HG03135 (cell line): ENCODE measurements around the gene EFNA3.
"Not testable (repeated sequence)": the region's sequence is repeated elsewhere in the genome, so short reads cannot be mapped to it uniquely, and the experiment has no call there.

Experiments
- ATAC-seq: cut with Tn5 transposase; IDR thresholded peaks from one replicate; pipeline ENCODE4 v1.9.1; 2021; ENCODE audit warnings: mild to moderate bottlenecking, moderate library complexity; ENCODE audit not compliant: unreplicated experiment

EFNA3 gene

DNA sequence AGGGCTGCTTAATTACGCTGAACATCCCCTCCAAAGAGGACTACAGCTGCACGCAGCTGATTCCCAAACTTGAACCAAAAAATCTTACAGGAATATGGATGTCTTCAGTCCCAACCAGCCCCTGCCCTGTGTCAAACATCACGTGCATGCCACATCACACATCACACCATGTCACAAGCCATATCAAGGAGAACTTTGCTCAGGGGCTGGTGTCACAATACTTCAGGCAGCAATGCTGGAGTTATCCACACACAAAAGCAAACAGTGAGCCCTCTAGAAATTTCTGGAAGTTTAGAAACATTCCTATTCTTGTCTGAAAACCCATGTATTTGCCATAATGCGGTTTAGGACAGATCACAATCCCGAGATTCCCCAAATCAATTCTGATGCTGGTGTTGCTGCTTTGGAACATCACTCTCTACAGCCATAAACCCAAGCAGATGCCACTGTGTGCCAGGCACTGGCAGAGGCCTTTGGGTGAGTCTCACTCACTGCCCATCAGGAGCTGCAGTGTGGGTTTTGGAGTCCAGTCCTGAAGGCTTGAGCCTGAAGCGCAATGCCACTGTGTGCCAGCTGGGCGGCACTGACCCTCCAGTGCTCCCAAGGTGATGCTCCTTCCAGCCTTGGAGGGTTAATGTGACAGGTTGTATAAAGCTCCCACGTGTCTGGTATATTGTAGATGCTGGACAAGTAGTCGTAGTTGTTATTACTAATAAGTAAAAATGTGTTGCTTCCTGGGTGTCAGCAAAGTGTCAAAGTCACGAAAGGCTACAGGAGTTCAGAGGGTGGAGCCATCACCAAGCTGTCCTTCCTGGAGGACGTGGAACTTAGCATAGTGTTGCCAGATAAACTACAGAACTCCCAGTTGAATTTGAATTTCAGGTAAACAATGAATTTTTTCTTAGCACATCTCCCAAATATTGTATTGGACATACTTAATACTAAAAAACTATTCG lies 28.9 kb downstream of the EFNA3 start:
- ATAC-seq: no peak

GRCh38 chr1:155108296-155108695 lies 29.7 kb downstream of the EFNA3 start:
- no peak for ATAC-seq

GRCh38 chr1:155110381-155110780 lies 31.7 kb downstream of the EFNA3 start:
- no peak for ATAC-seq

DNA sequence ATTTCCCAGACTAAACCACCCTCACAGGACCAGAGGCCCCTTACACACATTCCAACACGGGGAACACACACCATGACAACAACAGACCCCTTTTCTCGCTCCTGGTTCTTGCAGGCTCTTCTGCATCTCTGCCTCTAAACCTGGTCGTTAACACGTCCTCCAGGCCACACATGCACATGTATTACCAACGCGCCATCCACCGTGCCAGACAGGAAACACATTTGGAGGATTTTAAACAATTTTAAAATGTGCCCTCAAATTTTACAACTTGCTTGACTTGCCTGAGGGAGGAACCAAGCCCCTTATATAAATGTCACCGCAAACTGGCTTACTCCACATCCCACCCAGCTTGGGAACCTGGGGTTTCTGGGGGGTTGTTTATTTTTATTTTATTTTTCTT lies 32.2 kb downstream of the EFNA3 start:
- no peak for ATAC-seq

- ATAC-seq: no peak
Measured at GRCh38 chr1:155113450-155113980, 34.9 kb downstream of the EFNA3 start.

- ATAC-seq: no peak
Measured at GRCh38 chr1:155116113-155116764, 37.6 kb downstream of the EFNA3 start.

GRCh38 chr1:155117610-155118009 lies 39.0 kb downstream of the EFNA3 start:
- ATAC-seq: no peak

DNA sequence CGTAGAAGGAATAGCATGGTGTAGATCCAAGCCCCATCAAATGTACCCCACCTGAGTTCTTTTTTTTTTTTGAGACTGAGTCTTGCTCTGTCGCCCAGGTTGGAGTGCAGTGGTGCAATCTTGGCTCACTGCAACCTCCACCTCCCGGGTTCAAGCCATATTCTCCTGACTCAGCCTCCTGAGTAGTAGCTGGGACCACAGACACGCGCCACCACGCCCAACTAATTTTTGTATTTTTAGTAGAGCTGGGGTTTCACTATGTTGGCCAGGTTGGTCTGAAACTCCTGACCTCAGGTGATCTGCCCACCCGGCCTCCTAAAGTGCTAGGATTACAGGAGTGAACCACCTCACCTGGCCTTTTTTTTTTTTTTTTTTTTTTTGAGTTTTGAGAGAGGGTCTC lies 39.5 kb downstream of the EFNA3 start:
- ATAC-seq: not testable (repeated sequence)

GRCh38 chr1:155120253-155120652 lies 41.6 kb downstream of the EFNA3 start:
- no peak for ATAC-seq

GRCh38 chr1:155121249-155121648 lies 42.6 kb downstream of the EFNA3 start:
- no peak for ATAC-seq

GRCh38 chr1:155122308-155122707 lies 43.7 kb downstream of the EFNA3 start:
- ATAC-seq: no peak

DNA sequence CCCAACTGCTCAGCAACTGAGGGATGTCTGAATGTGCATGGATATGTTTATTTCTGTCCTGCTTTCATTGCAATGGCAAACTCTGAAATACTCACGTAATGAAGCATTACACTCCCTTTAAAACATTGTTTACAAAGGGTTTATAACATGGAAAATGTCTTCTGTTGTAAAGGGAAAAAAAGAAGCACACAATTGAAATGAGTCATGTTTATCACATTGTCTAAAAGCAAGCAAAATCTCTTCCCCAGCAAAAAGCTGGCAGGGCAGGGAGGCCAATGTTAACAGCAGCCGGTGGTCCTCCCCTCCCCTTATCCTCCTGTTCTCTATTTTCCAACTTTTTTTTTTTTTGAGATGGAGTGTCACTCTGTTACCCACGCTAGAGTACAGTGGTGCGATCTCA lies 45.2 kb downstream of the EFNA3 start:
- no peak for ATAC-seq

DNA sequence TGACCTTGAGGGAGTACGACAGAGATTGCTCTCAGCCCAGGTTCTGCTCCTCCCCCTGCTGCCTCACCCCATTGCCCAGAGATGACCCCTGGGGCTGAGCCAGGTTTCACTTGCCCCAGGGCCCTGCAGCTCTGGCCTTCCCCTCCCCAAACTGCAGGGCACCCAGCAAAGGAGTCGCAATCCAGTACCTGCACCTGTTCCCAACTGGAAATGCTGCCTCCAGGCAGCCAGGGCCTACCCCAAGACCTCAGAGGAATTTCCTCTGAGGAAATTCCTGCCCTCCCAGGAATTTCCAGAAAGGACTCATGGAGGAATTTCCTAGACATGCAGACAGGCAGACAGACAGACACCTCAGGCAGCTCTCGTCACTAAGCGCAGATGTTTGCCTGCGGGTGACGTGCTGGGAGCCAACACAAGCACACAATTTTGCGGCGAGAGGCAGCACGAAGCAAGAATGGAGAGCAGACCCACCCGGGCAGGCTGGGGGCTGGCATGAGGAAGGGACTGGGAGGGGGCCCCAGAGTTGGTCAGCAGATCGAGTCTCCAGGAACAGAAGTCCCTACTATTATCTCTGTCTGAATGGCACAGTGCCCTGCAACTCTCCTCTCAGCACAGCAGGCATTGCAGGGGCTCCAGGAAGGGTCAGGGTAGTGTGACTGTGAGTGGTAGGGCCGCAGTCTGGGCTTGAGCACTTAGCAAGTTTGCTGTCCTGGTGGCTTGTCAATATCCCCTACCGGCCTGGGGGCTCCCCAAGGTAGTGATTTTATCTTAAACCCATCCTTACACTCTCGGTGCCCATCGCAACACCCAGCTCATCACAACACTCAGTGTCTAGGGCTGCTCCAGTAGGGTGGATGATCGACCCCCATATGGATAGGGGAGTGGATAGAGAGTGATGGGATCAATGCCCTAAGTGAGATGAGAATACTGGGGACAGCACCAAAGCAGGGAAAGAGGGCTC lies 46.1 kb downstream of the EFNA3 start:
- ATAC-seq: no peak

DNA sequence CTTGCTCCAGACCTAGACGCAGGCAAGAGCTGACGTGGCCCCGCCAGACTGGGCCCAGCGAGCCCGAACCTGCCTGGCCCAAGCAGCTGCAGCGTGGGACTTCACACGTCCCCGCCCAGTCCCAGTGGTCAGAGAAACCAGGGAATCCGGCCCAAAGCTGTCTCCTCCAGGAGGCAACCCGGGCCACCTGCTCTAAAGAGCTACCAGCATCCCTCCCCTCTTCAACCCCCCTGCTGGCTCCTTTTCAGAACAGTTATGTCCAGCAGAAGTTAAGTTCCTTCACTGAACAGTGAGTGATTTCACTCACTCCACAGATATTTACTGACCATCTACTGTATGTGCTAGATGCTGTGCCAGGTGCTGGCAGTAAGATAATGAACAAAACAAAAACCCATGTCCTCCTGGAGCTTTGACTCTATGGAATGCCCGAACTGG lies 46.9 kb downstream of the EFNA3 start:
- no peak for ATAC-seq

- no peak for ATAC-seq
Measured at GRCh38 chr1:155125946-155126555, 47.4 kb downstream of the EFNA3 start.

DNA sequence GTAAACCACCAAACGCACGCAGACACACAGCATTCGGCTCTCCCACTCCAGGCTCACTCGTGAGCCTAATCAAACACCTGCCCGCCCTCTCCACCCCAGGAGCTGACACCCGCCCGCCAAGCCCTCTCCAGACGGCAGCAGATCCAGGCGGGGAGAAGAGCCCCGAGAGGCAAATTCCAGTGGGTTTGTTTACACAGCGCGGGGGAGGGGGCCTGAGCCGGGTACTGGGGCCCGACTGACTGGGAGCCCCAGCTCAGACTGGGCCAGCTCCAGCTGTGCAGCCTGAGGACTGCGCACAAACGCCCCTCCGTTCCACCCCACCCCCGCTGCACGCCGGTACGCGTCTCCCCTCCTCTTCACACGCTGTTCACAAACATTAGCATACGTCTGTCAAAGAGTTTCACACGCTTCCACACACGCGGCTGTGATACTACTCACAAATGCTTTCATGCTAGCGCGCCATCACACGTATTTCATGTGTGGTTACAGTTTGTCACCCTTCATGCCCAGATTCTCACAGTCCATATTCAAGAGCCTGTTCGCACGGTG lies 48.0 kb downstream of the EFNA3 start:
- ATAC-seq: no peak

DNA sequence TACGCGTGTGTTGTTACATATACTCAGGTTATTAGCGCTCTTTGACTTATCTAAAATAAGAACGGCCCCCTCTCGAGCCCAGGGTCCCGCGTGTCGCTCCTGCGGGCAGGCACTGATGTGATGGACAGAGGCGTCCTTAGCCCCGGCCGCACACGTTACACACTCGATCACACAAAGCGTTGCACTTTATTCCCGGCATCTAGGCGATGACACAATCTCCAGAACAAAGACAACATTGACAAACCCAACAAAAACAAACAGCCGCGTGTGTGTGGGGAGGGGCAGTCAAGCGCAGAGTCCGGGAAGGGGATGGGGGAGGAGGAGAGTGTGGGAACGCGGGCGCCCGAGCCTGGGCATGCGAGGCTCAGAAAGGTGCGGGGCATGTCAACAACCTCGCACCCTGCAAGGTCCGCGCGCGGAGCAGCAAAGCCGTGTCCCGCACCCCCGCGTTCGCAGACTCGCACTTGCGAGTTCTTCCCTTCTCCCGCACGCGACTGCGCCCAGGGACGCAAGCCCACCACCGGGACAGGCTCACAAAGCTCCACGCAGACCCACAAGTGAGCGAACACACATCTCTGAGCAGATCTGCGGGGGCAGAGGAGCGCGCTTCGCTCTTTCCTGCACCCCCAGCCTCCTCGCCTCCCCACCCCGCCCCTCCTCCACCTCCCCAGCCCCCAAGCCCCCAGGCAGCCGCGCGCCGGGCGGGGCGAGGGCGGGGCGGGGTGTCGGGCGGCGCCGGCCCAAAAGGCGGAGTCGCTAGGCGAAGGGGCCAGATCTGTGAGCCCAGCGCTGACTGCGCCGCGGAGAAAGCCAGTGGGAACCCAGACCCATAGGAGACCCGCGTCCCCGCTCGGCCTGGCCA lies 48.7 kb downstream of the EFNA3 start, which contains the start of gene EFNA1:
EFNA1 (plus strand) TSS at position 772 of the 862 bp plus-strand sequence. CDS start 102 bp downstream, outside the sequence.
- ATAC-seq: no peak

DNA sequence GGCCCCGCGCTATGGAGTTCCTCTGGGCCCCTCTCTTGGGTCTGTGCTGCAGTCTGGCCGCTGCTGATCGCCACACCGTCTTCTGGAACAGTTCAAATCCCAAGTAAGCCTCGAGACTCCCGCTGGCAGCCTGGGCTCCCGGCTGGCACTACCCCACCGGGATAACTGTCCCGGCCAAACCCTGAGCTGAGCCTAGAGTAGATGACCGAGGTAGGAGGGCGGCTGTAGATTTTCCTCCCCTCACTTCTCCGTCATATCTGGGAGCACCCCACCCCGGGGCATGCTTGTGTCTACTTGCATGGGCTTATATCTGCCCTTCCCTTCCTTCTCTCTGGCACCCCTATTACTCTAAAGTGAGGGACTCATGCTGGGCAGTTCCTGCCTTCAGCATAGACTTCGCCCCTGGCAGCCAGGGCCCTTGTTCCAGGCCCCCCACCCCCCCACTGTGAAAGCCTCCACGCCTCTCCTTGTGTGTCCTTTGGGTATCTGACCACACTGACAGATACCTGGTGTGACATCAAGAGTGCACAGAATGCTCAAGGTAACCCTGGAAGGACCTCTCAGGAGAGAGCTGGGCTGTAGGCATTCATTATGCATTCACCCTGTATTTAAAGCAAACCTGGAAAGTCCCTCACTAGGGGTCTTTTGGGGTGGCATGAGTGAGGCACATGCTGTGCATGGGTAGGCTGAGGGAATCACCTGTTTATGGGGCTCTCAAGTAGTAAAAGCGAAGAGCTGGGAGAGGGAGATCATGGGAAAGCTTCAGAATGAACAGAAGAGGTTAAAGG lies 49.5 kb downstream of the EFNA3 start:
- no peak for ATAC-seq
